ENCODE measurements around the gene TEX11.
A peak's percentile ranks its signal among the peaks of the same experiment; 100 is the strongest.

DNA sequence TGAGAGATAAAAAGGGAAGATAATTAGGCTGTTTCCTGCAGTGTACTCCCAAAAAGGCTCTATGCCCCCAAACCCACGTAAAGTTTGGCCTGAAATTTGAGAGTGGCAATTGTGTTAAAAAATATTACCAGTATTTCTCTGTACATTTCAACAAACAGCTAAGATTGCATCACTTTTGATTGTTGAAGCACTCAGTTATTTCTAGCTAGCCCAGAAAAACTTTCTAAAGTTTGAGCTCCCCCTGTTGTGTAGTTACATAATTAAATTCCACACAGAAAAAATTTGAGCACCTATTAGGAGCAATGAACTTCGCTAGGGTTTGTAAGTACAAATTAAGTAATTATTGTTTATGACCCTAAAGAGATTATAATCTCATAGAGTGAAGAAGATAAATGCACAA, 354.4 kb downstream of the TEX11 start:
- TF ChIP-seq, protein P1, sequence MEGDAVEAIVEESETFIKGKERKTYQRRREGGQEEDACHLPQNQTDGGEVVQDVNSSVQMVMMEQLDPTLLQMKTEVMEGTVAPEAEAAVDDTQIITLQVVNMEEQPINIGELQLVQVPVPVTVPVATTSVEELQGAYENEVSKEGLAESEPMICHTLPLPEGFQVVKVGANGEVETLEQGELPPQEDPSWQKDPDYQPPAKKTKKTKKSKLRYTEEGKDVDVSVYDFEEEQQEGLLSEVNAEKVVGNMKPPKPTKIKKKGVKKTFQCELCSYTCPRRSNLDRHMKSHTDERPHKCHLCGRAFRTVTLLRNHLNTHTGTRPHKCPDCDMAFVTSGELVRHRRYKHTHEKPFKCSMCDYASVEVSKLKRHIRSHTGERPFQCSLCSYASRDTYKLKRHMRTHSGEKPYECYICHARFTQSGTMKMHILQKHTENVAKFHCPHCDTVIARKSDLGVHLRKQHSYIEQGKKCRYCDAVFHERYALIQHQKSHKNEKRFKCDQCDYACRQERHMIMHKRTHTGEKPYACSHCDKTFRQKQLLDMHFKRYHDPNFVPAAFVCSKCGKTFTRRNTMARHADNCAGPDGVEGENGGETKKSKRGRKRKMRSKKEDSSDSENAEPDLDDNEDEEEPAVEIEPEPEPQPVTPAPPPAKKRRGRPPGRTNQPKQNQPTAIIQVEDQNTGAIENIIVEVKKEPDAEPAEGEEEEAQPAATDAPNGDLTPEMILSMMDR (IDR thresholded peaks at IDR 0.05): peak in 9 of 12 donors; percentile 7 to 34 (median 17)
- no peak for TF ChIP-seq POLR2A (IDR thresholded peaks at IDR 0.05)

Measured in heart left ventricle (tissue), 13 donors.